Type B pancreatic cell (in vitro differentiated cells): ENCODE results near the gene TRAM2. TPM values are rescaled to one million over a fixed set of nuclear protein-coding genes. Genes with fewer than 3 reads are reported as not detected.

ENCODE experiments used
- DNase-seq: peaks from one replicate; pipeline ENCODE4 v3.0.0; 2021; ENCODE audit warnings: mixed read lengths; ENCODE audit not compliant: unreplicated experiment; ENCODE audit errors: extremely low spot score
- H3K27ac Mint-ChIP-seq: 2 replicates; pipeline ENCODE4 v1.8.0; 2021; ENCODE audit warnings: mild to moderate bottlenecking, mixed read lengths
- H3K27me3 Mint-ChIP-seq: 2 replicates; pipeline ENCODE4 v1.8.0; 2021; ENCODE audit warnings: mixed read lengths
- H3K36me3 Mint-ChIP-seq: 2 replicates; pipeline ENCODE4 v1.8.0; 2021; ENCODE audit warnings: mixed read lengths
- H3K4me1 Mint-ChIP-seq: one replicate; pipeline ENCODE4 v1.8.0; 2021; ENCODE audit warnings: mixed read lengths; ENCODE audit not compliant: unreplicated experiment
- H3K4me3 Mint-ChIP-seq: 2 replicates; pipeline ENCODE4 v1.8.0; 2021; ENCODE audit warnings: mild to moderate bottlenecking, mixed read lengths
- H3K9me3 Mint-ChIP-seq: 2 replicates; pipeline ENCODE4 v1.8.0; 2021; ENCODE audit warnings: mixed read lengths
- total RNA-seq: library from RNA; stranded (reverse); gene quantifications from 2 replicates; pipeline ENCODE4 v1.2.1, GENCODE V29; 2021; ENCODE audit warnings: low replicate concordance
- TF ChIP-seq, protein P1 (sequence below): fragments of 200-600 bp; sonication (generic); conservative IDR thresholded peaks from 2 replicates; pipeline ENCODE4 v1.5.0; 2021; ENCODE audit warnings: antibody characterized with exemption, mild to moderate bottlenecking

TRAM2 gene
- total RNA-seq, 1 donor from 2014 or later: 23.0 TPM

DNA sequence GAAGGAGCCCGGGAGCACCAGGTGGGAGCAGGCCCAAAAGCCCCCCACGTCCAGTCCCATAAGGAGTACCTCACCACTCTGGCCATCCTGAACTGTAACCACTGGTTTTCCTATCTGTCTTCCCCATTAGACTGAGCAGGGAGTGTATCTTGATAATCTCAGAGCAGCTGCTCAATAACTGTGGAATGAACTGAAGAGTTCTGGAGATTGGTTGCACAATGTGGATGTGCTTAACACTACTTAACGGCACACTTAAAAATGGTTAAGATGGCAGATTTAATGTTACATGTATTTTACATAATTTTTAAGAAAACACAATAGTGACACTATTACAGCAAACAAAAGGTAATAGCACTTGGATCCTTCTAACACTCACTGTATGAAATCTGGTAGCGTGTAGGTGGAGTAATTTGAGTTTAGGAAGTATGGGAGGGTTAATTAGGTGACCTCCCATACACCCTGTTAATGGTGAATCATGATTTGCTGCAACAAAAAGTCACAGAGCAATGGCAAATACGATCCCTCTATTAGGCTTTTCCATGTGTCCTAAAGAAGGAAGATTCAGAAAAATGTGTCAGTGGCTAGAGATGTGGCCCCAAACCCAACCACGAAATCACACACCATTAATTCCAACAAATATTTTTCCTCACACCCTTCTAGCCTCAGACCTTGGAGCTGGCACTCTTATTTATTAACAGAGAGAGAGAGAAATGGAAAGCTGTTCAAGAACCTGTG, 18.4 kb downstream of the TRAM2 start:
- Mint-ChIP-seq H3K27ac (no peak overlapping the region), H3K36me3 (peaks cover 4% of the 10 kb centered on the region), H3K27me3 (no peaks in the 10 kb centered on the region), H3K4me1 (peaks cover 31% of the 10 kb centered on the region), H3K9me3 (no peaks in the 10 kb centered on the region), H3K4me3 (no peak overlapping the region)
- DNase-seq: no peak
- TF ChIP-seq, protein P1, sequence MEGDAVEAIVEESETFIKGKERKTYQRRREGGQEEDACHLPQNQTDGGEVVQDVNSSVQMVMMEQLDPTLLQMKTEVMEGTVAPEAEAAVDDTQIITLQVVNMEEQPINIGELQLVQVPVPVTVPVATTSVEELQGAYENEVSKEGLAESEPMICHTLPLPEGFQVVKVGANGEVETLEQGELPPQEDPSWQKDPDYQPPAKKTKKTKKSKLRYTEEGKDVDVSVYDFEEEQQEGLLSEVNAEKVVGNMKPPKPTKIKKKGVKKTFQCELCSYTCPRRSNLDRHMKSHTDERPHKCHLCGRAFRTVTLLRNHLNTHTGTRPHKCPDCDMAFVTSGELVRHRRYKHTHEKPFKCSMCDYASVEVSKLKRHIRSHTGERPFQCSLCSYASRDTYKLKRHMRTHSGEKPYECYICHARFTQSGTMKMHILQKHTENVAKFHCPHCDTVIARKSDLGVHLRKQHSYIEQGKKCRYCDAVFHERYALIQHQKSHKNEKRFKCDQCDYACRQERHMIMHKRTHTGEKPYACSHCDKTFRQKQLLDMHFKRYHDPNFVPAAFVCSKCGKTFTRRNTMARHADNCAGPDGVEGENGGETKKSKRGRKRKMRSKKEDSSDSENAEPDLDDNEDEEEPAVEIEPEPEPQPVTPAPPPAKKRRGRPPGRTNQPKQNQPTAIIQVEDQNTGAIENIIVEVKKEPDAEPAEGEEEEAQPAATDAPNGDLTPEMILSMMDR: no peak

DNA sequence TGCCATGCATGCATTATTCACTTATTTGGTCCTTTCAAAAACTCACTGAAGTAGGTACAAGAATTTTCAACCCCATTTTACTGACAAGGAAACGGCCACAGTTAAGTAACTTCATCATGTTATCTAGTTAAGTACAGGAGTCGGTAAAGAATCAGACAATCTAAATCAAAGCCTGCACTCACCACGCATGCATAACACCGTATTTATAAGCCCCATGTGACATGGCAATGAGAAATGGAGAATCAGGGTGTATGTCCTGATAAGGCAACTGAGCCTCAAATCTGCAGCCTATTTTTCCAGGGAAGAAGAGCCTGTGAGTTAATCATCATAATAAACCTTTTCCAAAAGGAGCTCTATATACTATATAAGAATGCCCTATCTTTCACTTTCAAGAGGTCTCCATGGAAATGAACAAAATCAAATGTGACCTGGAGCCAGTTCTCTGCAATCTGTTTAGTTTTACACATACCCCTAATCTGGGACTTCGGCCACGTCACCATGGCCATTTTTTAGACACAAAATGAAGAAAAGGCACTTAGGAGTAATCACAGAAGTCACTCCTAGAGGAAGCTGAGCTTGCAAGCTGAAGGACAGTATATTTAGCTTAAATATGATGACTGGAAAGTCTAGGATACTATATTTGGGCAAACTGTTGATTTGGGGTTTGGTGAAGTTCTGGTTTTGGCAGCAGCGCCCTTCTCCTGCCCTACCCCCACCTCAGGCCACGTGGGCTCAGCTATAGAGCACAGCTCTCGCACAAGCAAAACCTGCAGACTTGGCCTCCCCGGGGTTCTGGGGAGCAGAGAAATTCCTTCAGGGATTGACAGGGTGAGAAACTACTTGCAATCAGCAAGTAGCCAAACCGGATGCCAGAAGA, 19.2 kb downstream of the TRAM2 start:
- peaks cover 39% of the 10 kb centered on the region for H3K4me1 Mint-ChIP-seq
- TF ChIP-seq, protein P1: no peak
- peaks cover 4% of the 10 kb centered on the region for H3K36me3 Mint-ChIP-seq
- no peak overlapping the region for H3K4me3 Mint-ChIP-seq
- DNase-seq: no peak
- no peaks in the 10 kb centered on the region for H3K9me3 Mint-ChIP-seq
- H3K27me3 Mint-ChIP-seq: no peaks in the 10 kb centered on the region
- H3K27ac Mint-ChIP-seq: no peak overlapping the region

DNA sequence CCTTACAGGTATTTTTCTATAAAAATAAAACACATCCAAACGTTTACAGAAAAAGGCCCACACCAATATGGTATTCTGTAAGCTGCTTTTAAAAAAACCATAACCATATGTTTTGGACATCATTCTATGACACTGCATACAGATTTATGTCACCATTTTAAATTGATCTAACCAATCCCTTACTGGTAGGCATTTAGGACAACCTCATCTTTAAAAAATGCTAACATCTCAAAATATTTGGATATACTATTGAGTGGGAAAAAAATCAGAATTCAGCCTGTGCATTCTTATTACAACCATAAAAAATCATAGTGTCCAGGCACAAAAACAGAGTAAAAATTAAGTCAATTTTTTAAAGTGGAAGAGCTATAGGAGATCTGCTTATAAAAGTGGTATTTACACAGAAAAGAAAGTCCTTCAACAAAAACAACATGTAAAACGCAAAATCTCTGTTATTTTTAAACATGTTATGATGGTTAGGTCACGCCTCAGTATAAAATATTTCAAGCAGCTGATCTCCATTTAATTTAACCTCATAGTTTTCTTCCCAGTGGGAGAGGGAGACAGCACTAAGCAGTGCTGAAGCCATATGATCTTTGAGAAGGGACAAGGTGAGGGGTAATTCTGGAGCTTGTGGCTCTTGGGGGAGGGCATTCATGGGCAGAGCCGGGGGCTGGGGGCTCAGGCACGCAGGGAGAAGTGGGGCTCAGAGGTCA, 21.2 kb downstream of the TRAM2 start:
- no peak for DNase-seq
- TF ChIP-seq, protein P1: no peak
- Mint-ChIP-seq H3K4me1 (peaks cover 52% of the 10 kb centered on the region), H3K36me3 (peaks cover 4% of the 10 kb centered on the region), H3K27ac (no peak overlapping the region), H3K4me3 (no peak overlapping the region), H3K9me3 (no peaks in the 10 kb centered on the region), H3K27me3 (no peaks in the 10 kb centered on the region)

DNA sequence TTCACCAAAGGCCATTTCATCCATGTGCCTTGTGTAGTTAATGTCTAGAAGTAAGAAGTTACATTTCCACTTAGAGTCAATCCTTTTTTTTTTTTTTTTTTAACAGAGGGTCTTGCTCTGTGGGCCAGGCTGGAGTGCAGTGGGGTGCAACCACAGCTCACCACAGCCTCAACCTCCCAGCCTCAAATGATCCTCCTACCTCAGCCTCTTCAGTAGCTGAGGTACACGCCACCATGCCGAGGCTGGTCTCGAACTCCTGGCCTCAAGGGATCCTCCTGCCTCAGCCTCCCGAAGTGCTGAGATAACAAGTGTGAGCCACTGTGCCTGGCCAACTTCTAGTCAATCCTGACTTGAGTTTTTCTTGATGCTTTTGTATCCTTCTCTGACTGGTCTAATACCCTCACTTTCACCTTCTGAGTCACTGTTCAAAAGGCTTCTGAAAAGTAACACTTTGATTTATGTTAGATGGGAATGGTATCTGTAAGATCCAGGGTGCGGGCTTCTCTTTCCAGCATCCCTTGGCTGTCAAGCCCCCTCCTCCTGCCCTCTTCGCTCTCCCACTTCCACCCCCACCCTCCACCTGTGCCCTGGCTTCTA, 22.1 kb downstream of the TRAM2 start:
- no peaks in the 10 kb centered on the region for H3K9me3 Mint-ChIP-seq
- no peak overlapping the region for H3K27ac Mint-ChIP-seq
- TF ChIP-seq, protein P1: no peak
- H3K4me1 Mint-ChIP-seq: peaks cover 57% of the 10 kb centered on the region
- peaks cover 7% of the 10 kb centered on the region for H3K36me3 Mint-ChIP-seq
- no peak overlapping the region for H3K4me3 Mint-ChIP-seq
- no peaks in the 10 kb centered on the region for H3K27me3 Mint-ChIP-seq
- no peak for DNase-seq

DNA sequence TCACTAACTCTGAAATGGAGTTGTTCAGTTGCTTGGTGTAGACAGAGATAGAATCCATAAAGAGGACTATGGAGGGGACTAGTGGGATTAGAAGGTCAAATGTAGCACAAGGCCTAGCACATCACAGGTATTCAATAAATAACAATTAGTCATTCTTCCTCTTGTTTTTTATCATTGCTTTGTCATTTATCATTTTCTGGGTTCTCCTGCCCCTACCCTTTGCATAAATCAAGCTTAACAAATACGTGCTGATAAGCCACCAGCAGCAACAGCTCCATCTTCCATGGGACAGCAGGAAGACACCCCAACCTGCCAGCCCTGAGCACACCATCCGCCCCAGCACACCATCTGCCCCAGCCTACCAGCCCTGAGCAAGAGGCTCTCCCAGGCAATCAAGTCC, 23.1 kb downstream of the TRAM2 start:
- Mint-ChIP-seq H3K9me3 (no peaks in the 10 kb centered on the region), H3K27ac (no peak overlapping the region), H3K36me3 (peaks cover 3% of the 10 kb centered on the region), H3K4me1 (peaks cover 54% of the 10 kb centered on the region), H3K27me3 (no peaks in the 10 kb centered on the region), H3K4me3 (no peak overlapping the region)
- TF ChIP-seq, protein P1: no peak
- DNase-seq: no peak
